ENCODE measurements around the gene COPG2.

DNA sequence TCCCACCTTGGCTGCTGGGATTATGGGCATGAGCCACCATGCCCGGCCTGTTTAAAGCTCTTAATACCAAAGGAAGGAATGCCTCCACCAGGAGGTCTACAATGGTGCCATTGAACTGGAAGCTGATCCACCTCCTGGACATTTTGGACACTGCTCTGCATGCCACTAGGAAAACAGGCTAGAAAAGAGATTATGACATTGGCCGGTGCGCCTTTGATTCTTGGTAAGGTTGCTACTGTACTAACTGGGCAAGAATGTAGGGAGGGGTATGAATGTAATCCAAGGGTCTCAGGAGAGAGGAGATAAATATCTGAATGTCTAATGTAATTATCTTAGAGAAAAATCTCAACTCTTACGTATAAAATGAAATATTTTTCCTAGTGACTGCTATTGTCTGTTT lies 39.5 kb upstream of the COPG2 start:
- TF ChIP-seq CTCF (IDR thresholded peaks at IDR 0.05; ENCODE audit: insufficient read depth, low read depth, low read length) (no peak), EZH2 (IDR thresholded peaks at IDR 0.05; ENCODE audit: insufficient read depth, low read length) (no peak)
